ENCODE data around the gene HOXA9. TPM values are rescaled to one million over a fixed set of nuclear protein-coding genes. Genes with fewer than 3 reads are reported as not detected.

Gene HOXA9
- total RNA-seq, 1 donor from 2014 or later, result 1.2 TPM

- no peak for TF ChIP-seq CTCF (IDR thresholded peaks at IDR 0.05)
- Histone ChIP-seq H3K4me3 (no peak overlapping the region), H3K27me3 (peaks cover 96% of the 10 kb centered on the region), H3K27ac (no peak overlapping the region), H3K9me3 (no peaks in the 10 kb centered on the region), H3K36me3 (no peaks in the 10 kb centered on the region), H3K4me1 (peaks cover 24% of the 10 kb centered on the region)
- ATAC-seq, result no peak
- intact Hi-C loops (cut with DNase I), result loop anchor here (10.0 kb wide), 2 partner anchors 372 to 712 kb away; no protein-coding TSS in a partner anchor
- no peak for DNase-seq
Observed at GRCh38 chr7:27202862-27203134, 37.5 kb upstream of the HOXA9 start.

GRCh38 chr7:27202018-27202861, 36.9 kb upstream of the HOXA9 start:
- Histone ChIP-seq H3K36me3 (no peaks in the 10 kb centered on the region), H3K9me3 (no peaks in the 10 kb centered on the region), H3K4me3 (no peak overlapping the region), H3K27ac (no peak overlapping the region), H3K27me3 (peaks cover 96% of the 10 kb centered on the region), H3K4me1 (peaks cover 24% of the 10 kb centered on the region)
- intact Hi-C loops (cut with DNase I), result loop anchor here (10.0 kb wide), 2 partner anchors 373 to 713 kb away; no protein-coding TSS in a partner anchor
- DNase-seq (no peak), ATAC-seq (no peak)
- no peak for TF ChIP-seq CTCF (IDR thresholded peaks at IDR 0.05)

- H3K36me3 ChIP-seq, result no peaks in the 10 kb centered on the region
- intact Hi-C loops (cut with DNase I), result loop anchor here (10.0 kb wide), 2 partner anchors 373 to 713 kb away; no protein-coding TSS in a partner anchor
- DNase-seq, result no peak
- TF ChIP-seq CTCF (IDR thresholded peaks at IDR 0.05), result no peak
- H3K9me3 ChIP-seq, result no peaks in the 10 kb centered on the region
- H3K27me3 ChIP-seq, result peaks cover 96% of the 10 kb centered on the region
- no peak overlapping the region for H3K27ac ChIP-seq
- peaks cover 24% of the 10 kb centered on the region for H3K4me1 ChIP-seq
- H3K4me3 ChIP-seq, result no peak overlapping the region
- ATAC-seq, result no peak
Observed at GRCh38 chr7:27201580-27202017, 36.3 kb upstream of the HOXA9 start.

GRCh38 chr7:27200761-27201579, 35.6 kb upstream of the HOXA9 start:
- no peak overlapping the region for H3K4me3 ChIP-seq
- peaks cover 24% of the 10 kb centered on the region for H3K4me1 ChIP-seq
- peak; percentile 60 for ATAC-seq
- H3K36me3 ChIP-seq, result no peaks in the 10 kb centered on the region
- no peak for TF ChIP-seq CTCF (IDR thresholded peaks at IDR 0.05)
- no peak overlapping the region for H3K27ac ChIP-seq
- peaks cover 96% of the 10 kb centered on the region for H3K27me3 ChIP-seq
- no peaks in the 10 kb centered on the region for H3K9me3 ChIP-seq
- intact Hi-C loops (cut with DNase I), result loop anchor here (10.0 kb wide), 2 partner anchors 374 to 714 kb away; no protein-coding TSS in a partner anchor
- DNase-seq, result no peak

GRCh38 chr7:27199849-27200760, 34.8 kb upstream of the HOXA9 start, which contains the start of gene HOXA13:
Gene HOXA13, minus strand, starts transcription at chr7:27200091. Its CDS starts 14 bp downstream, at chr7:27200077.
- Histone ChIP-seq H3K36me3 (no peaks in the 10 kb centered on the region), H3K27me3 (peaks cover 96% of the 10 kb centered on the region), H3K27ac (no peak within 1 kb of the TSS), H3K9me3 (no peaks in the 10 kb centered on the region), H3K4me1 (peaks cover 18% of the 10 kb centered on the region), H3K4me3 (peak within 1 kb of the TSS; percentile 25)
- no peak for TF ChIP-seq CTCF (IDR thresholded peaks at IDR 0.05)
- DNase-seq, result peak; percentile 57
- intact Hi-C loops (cut with DNase I), result loop anchor here (10.0 kb wide), 2 partner anchors 375 to 715 kb away; no protein-coding TSS in a partner anchor
- ATAC-seq, result peak; percentile 30

Data from upper lobe of right lung (tissue), 1 donor.